Kidney (tissue), 14 donors: ENCODE measurements around the gene TMEM240. TPM values are rescaled to one million over a fixed set of nuclear protein-coding genes. Genes with fewer than 3 reads are reported as not detected.

Experiments
- DNase-seq, 5 donors: peaks; one replicate each; pipeline ENCODE4 v3.0.0-alpha.2; 2013 to 2020
- FAIRE-seq: peaks from 2 replicates; lab custom pipeline; 2012; peaks lifted over from hg19 to GRCh38; lab: Jason Lieb, UNC
- H3K27ac ChIP-seq, 2 donors: one replicate each; pipeline ENCODE4 v1.7.0; 2013; ENCODE audit warnings: low read depth in 2 of 2, low read length in 2 of 2, inconsistent platforms in 1 of 2
- H3K27me3 ChIP-seq: one replicate; pipeline ENCODE4 v1.7.1; 2013; ENCODE audit warnings: low read length, inconsistent platforms; ENCODE audit not compliant: control insufficient read depth, insufficient read depth
- H3K36me3 ChIP-seq, 3 donors: one replicate each; pipeline versions ENCODE4 v1.7.0 to v1.7.1; 2013; ENCODE audit warnings: low read length in 3 of 3, control low read depth in 1 of 3, inconsistent platforms in 1 of 3; ENCODE audit not compliant: insufficient read depth in 3 of 3, control insufficient read depth in 2 of 3
- H3K4me1 ChIP-seq, 3 donors: one replicate each; pipeline versions ENCODE4 v1.7.0 to v1.7.1; 2013; ENCODE audit warnings: low read length in 3 of 3, inconsistent platforms in 1 of 3, low read depth in 1 of 3; ENCODE audit not compliant: control insufficient read depth in 2 of 3, insufficient read depth in 2 of 3
- H3K4me3 ChIP-seq, 3 donors: one replicate each; pipeline versions ENCODE4 v1.7.0 to v1.8.1; 2013; ENCODE audit warnings: low read length in 3 of 3, control low read depth in 1 of 3, inconsistent platforms in 1 of 3
- H3K9ac ChIP-seq, 3 donors: one replicate each; pipeline versions ENCODE4 v1.7.0 to v1.7.1; 2013; ENCODE audit warnings: low read length in 3 of 3, control low read depth in 1 of 3, inconsistent platforms in 1 of 3
- H3K9me3 ChIP-seq, 3 donors: one replicate each; pipeline versions ENCODE4 v1.7.0 to v1.7.1; 2013; ENCODE audit warnings: low read length in 3 of 3, control low read depth in 1 of 3, inconsistent platforms in 1 of 3; ENCODE audit not compliant: control insufficient read depth in 2 of 3, insufficient read depth in 1 of 3
- CTCF ChIP-seq: IDR thresholded peaks from 3 replicates; pipeline ENCODE4 v1.5.1; 2012; ENCODE audit warnings: mild to moderate bottlenecking, moderate library complexity, borderline replicate concordance; ENCODE audit not compliant: insufficient read depth; ENCODE audit errors: extremely low read depth
- intact Hi-C: fragments of 100-400 bp; cut with DNase I; formaldehyde crosslinking; loops from one replicate; pipeline ENCODE4 v1.11.1; 2022
- polyA plus RNA-seq: library from polyadenylated mRNA; stranded (reverse); fragments of 350-450 nt; fragmentation: Illumina TruSeq; extraction: RNeasy Lipid Tissue Mini Kit (QIAGEN cat#74804); gene quantifications from one replicate; pipeline ENCODE4 v1.2.3, GENCODE V29; 2014; ENCODE audit warnings: low read depth, low replicate concordance; ENCODE audit not compliant: insufficient read depth
- total RNA-seq: library from RNA; stranded (reverse); fragmentation: NEBNext Ultra II Directional; extraction: Animal tissue kit (Norgen Biotek cat#: 25700); gene quantifications from one replicate; pipeline ENCODE4 v1.2.1, GENCODE V29; 2021
- donor health status: control.
- donor health status: control.
- donor health status: control.
- donor health status: control.
- donor health status: control.
- donor health status: DM: yes; HTN: yes; CAD: no.
- donor health status: Normal renal cell carcinoma (clear cell type).

Gene TMEM240
- total and polyA plus RNA-seq, 2 donors from 2014 or later: 1.7 to 1.9 TPM

- Histone ChIP-seq H3K27me3 (no peaks in the 10 kb centered on the region), H3K9me3 (peaks cover 0 to 3% (median 0%) of the 10 kb centered on the region in 3 donors), H3K9ac (no peak overlapping the region), H3K4me3 (no peak overlapping the region), H3K27ac (no peak overlapping the region), H3K4me1 (no peaks in the 10 kb centered on the region), H3K36me3 (peaks cover 0 to 5% (median 0%) of the 10 kb centered on the region in 3 donors)
- no peak for FAIRE-seq
- no peak for DNase-seq
- no peak for TF ChIP-seq CTCF
- intact Hi-C loops: no loop called here
These were observed 8.5 kb downstream of the TMEM240 start for GRCh38 chr1:1531947-1532346.

GRCh38 chr1:1529936-1530335 is 10.5 kb downstream of the TMEM240 start:
- TF ChIP-seq CTCF: no peak
- no peaks in the 10 kb centered on the region for H3K27me3 ChIP-seq
- H3K4me1 ChIP-seq: no peaks in the 10 kb centered on the region
- H3K4me3 ChIP-seq: no peak overlapping the region
- intact Hi-C loops: no loop called here
- no peak for DNase-seq
- no peak for FAIRE-seq
- H3K9ac ChIP-seq: no peak overlapping the region
- H3K36me3 ChIP-seq: peaks cover 0 to 5% (median 0%) of the 10 kb centered on the region in 3 donors
- no peak overlapping the region for H3K27ac ChIP-seq
- H3K9me3 ChIP-seq: peaks cover 0 to 3% (median 0%) of the 10 kb centered on the region in 3 donors

GRCh38 chr1:1529321-1529720 is 11.1 kb downstream of the TMEM240 start:
- peaks cover 0 to 5% (median 0%) of the 10 kb centered on the region in 3 donors for H3K36me3 ChIP-seq
- no peak for TF ChIP-seq CTCF
- no peak overlapping the region for H3K27ac ChIP-seq
- intact Hi-C loops: no loop called here
- no peak overlapping the region for H3K9ac ChIP-seq
- no peak overlapping the region for H3K4me3 ChIP-seq
- no peak for DNase-seq
- FAIRE-seq: no peak
- H3K27me3 ChIP-seq: no peaks in the 10 kb centered on the region
- H3K9me3 ChIP-seq: peaks cover 0 to 3% (median 0%) of the 10 kb centered on the region in 3 donors
- no peaks in the 10 kb centered on the region for H3K4me1 ChIP-seq
